K562 (cell line): ENCODE measurements around the gene LSR. TPM values are rescaled to one million over a fixed set of nuclear protein-coding genes. Genes with fewer than 3 reads are reported as not detected.

Experiments
- ATAC-seq: fragments of 200-7000 bp; cut with Tn5 transposase; 3 replicates; pipeline ENCODE4 v1.9.1; 2020; ENCODE audit warnings: moderate library complexity
- BruUV-seq: library from RNA; stranded (reverse); fragments of 400-500 nt; replicated peaks from 2 replicates; lab custom pipeline; 2021; lab: Mats Ljungman, UMichigan
- CTCF ChIA-PET: fragments of 300-600 bp; formaldehyde crosslinking; extraction: SDS; loops from one replicate; lab custom pipeline; 2021; ENCODE audit warnings: low intra/inter-chr PET ratio; lab: Yijun Ruan, JAX
- POLR2A ChIA-PET: fragments of 300-600, 350-650 bp; sonication (Branson Sonifier 250); formaldehyde crosslinking; extraction: SDS; loops from one replicate; lab custom pipeline; 2021; ENCODE audit warnings: antibody characterized with exemption, inconsistent platforms; lab: Yijun Ruan, JAX
- DNase-seq, 4 experiments: peaks; one replicate each; pipeline versions ENCODE4 v3.0.0 to v3.0.0-alpha.2; 2011 to 2018; ENCODE audit warnings: low spot score in 3 of 4, mixed read lengths in 3 of 4; ENCODE audit errors: extremely low read depth in 1 of 4
- FAIRE-seq: peaks from 2 replicates; lab custom pipeline; 2011; peaks lifted over from hg19 to GRCh38; lab: Jason Lieb, UNC
- H2AFZ ChIP-seq: 2 replicates; pipeline ENCODE4 v1.6.0; 2011; ENCODE audit warnings: low read depth, low read length, control low read depth, inconsistent platforms
- H3K27ac ChIP-seq: fragments of 200-600 bp; 3 replicates; pipeline ENCODE4 v1.8.0; 2011; ENCODE audit warnings: low read depth, mild to moderate bottlenecking, control low read depth, inconsistent platforms, low read length, moderate library complexity, mixed read lengths; ENCODE audit errors: extremely low read depth
- H3K27me3 ChIP-seq, 2 experiments: fragments of 300-600 bp in 1 of 2; 2 replicates in 1 of 2; 3 replicates in 1 of 2; pipeline versions ENCODE4 v1.6.0 to v1.8.0; 2011; ENCODE audit warnings: inconsistent platforms in 2 of 2, low read length in 2 of 2, mild to moderate bottlenecking in 1 of 2, mixed read lengths in 1 of 2, moderate library complexity in 1 of 2; ENCODE audit not compliant: control insufficient read depth in 2 of 2, insufficient read depth in 2 of 2
- H3K36me3 ChIP-seq: fragments of 300-600 bp; 3 replicates; pipeline ENCODE4 v1.8.0; 2011; ENCODE audit warnings: mild to moderate bottlenecking, low read length, inconsistent platforms; ENCODE audit not compliant: control insufficient read depth, insufficient read depth
- H3K4me1 ChIP-seq, 2 experiments: fragments of 200-600 bp in 1 of 2; replicated peaks in 1 of 2; 2 replicates in 1 of 2; 3 replicates in 1 of 2; pipeline versions ENCODE4 v1.5.1 to v1.8.0; 2011; ENCODE audit warnings: inconsistent platforms in 2 of 2, low read length in 2 of 2, mild to moderate bottlenecking in 1 of 2, mixed read lengths in 1 of 2, moderate library complexity in 1 of 2; ENCODE audit not compliant: control insufficient read depth in 2 of 2, insufficient read depth in 2 of 2
- H3K4me2 ChIP-seq: 2 replicates; pipeline ENCODE4 v1.6.1; 2011; ENCODE audit warnings: low read length, control low read depth, inconsistent platforms, mixed read lengths; ENCODE audit not compliant: insufficient read depth
- H3K4me3 ChIP-seq: fragments of 200-600 bp; sonication (generic), shearing (Covaris generic); 2 replicates; pipeline ENCODE4 v1.5.1; 2016; ENCODE audit warnings: control low read depth, inconsistent platforms
- H3K79me2 ChIP-seq: fragments of 200-600 bp; 3 replicates; pipeline ENCODE4 v1.8.0; 2011; ENCODE audit warnings: low read length, inconsistent platforms; ENCODE audit not compliant: control insufficient read depth, insufficient read depth
- H3K9ac ChIP-seq, 2 experiments: 2 replicates each; pipeline versions ENCODE4 v1.6.0 to v1.6.1; 2011; ENCODE audit warnings: low read depth in 2 of 2, low read length in 2 of 2, control low read depth in 1 of 2, inconsistent platforms in 1 of 2, mild to moderate bottlenecking in 1 of 2, mixed read lengths in 1 of 2; ENCODE audit not compliant: insufficient read depth in 1 of 2
- H3K9me1 ChIP-seq: one replicate; pipeline ENCODE4 v1.6.0; 2011; ENCODE audit warnings: inconsistent platforms, mild to moderate bottlenecking, low read length, moderate library complexity; ENCODE audit not compliant: control insufficient read depth, insufficient read depth
- H3K9me3 ChIP-seq: replicated peaks from 2 replicates; pipeline ENCODE4 v1.5.1; 2011; ENCODE audit warnings: low read depth, low read length, inconsistent platforms; ENCODE audit not compliant: control insufficient read depth, insufficient read depth
- H4K20me1 ChIP-seq: replicated peaks from 2 replicates; pipeline ENCODE4 v1.6.1; 2011; ENCODE audit warnings: low read length, inconsistent platforms, mixed read lengths; ENCODE audit not compliant: control insufficient read depth, insufficient read depth
- CCAR2 ChIP-seq: fragments of 200-400 bp; formaldehyde crosslinking; IDR thresholded peaks from 2 replicates; pipeline ENCODE4 v1.6.1; 2017; ENCODE audit warnings: mild to moderate bottlenecking, low read depth, low read length
- EGR1 ChIP-seq: fragments of 450-650 bp; conservative IDR thresholded peaks from 2 replicates; pipeline ENCODE4 v1.6.1; 2017; ENCODE audit warnings: mild to moderate bottlenecking
- MAFG ChIP-seq: fragments of 450-650 bp; conservative IDR thresholded peaks from 2 replicates; pipeline ENCODE4 v1.6.1; 2016; ENCODE audit warnings: missing genetic modification characterization, missing compliant biosample characterization
- TAF7 ChIP-seq: fragments of 450-650 bp; IDR thresholded peaks from 2 replicates; pipeline ENCODE4 v1.6.1; 2016; ENCODE audit warnings: missing genetic modification characterization, missing compliant biosample characterization
- ZEB2 ChIP-seq: fragments of 450-650 bp; IDR thresholded peaks from 2 replicates; pipeline ENCODE4 v1.6.1; 2016
- ZFP1 ChIP-seq: fragments of 450-650 bp; formaldehyde crosslinking; IDR thresholded peaks from 2 replicates; pipeline ENCODE4 v1.4.0; 2020; ENCODE audit warnings: mild to moderate bottlenecking, mixed read lengths
- WGBS: fragments of 100-300 bp; shearing (Covaris generic); methylation state at CpG from one replicate; pipeline ENCODE4 v1.1.6; 2016; ENCODE audit warnings: low coverage, mixed read lengths; ENCODE audit not compliant: insufficient coverage; ENCODE audit errors: missing lambda C conversion rate; 5-methylcytosine and 5-hydroxymethylcytosine counted together
- in situ Hi-C: fragments of 300-500 bp; cut with MboI; formaldehyde crosslinking; loops from 4 replicates; pipeline ENCODE4 v1.15.0; 2018; ENCODE audit warnings: inconsistent platforms, mixed read lengths
- intact Hi-C: fragments of 100-400 bp; cut with micrococcal nuclease; formaldehyde crosslinking; loops from 2 replicates; pipeline ENCODE4 v1.14.2; 2022
- polyA plus RNA-seq, 8 experiments: library from polyadenylated mRNA; depleted of rRNA in 4 of 8; stranded (reverse) in 5 of 8; unstranded in 3 of 8; fragments of >200 nt; fragmentation: Nextera tagmentation in 2 of 8; fragmentation: Illumina TruSeq in 1 of 8; extraction: Ambion mirVana in 2 of 8; extraction: Trizol in 1 of 8; gene quantifications; 2 replicates each; pipeline versions ENCODE4 v1.2.1 to v1.2.3, GENCODE V29; 2011 to 2014; ENCODE audit warnings: inconsistent platforms in 1 of 8, missing spikeins in 1 of 8
- total RNA-seq, 7 experiments: library from RNA; depleted of rRNA in 6 of 7; stranded (reverse); fragments of >200 nt in 6 of 7; fragmentation: Illumina TruSeq in 2 of 7; extraction: Trizol in 2 of 7; gene quantifications; 2 replicates each; pipeline versions ENCODE4 v1.2.1 to v1.2.3, GENCODE V29; 2011 to 2021; ENCODE audit warnings: low replicate concordance in 1 of 7
- TF ChIP-seq, protein P1 (sequence below): fragments of 450-650 bp; IDR thresholded peaks from 2 replicates; pipeline ENCODE4 v1.6.1; 2016; ENCODE audit warnings: borderline replicate concordance
- TF ChIP-seq, protein P2 (sequence below), 2 experiments: fragments of 200-800 bp in 1 of 2; sonication (Bioruptor generic) in 1 of 2; sonication (generic) in 1 of 2; formaldehyde crosslinking in 1 of 2; IDR thresholded peaks in 1 of 2; conservative IDR thresholded peaks in 1 of 2; 2 replicates each; pipeline versions ENCODE4 v1.5.0 to v1.6.1; 2016 to 2020; ENCODE audit warnings: missing compliant biosample characterization in 1 of 2, missing genetic modification characterization in 1 of 2, missing genetic modification reagents in 1 of 2
- TF ChIP-seq, protein P3 (sequence below): fragments of 250-450 bp; sonication (Bioruptor Pico); IDR thresholded peaks from 2 replicates; pipeline ENCODE4 v1.8.0; 2021; ENCODE audit warnings: moderate library complexity, mild to moderate bottlenecking, inconsistent platforms
- TF ChIP-seq, protein P4 (sequence below), 2 experiments: IDR thresholded peaks; 2 replicates each; pipeline ENCODE4 v1.6.1; 2011; ENCODE audit warnings: borderline replicate concordance in 1 of 2, control low read depth in 1 of 2, low read depth in 1 of 2, low read length in 1 of 2, mild to moderate bottlenecking in 1 of 2, mixed read lengths in 1 of 2, moderate library complexity in 1 of 2; ENCODE audit not compliant: insufficient read depth in 1 of 2, insufficient read length in 1 of 2, poor library complexity in 1 of 2, severe bottlenecking in 1 of 2; ENCODE audit errors: extremely low read depth in 1 of 2
- TF ChIP-seq, protein P5 (sequence below): fragments of 450-650 bp; IDR thresholded peaks from 2 replicates; pipeline ENCODE4 v1.7.0; 2016; ENCODE audit warnings: borderline replicate concordance

The LSR gene
- total and polyA plus RNA-seq, 9 of the 15 experiments (the other 6 are each of a cell fraction or from before 2014, with no cell fraction given) = 0.44 to 87.9 (median 28.0) TPM

DNA sequence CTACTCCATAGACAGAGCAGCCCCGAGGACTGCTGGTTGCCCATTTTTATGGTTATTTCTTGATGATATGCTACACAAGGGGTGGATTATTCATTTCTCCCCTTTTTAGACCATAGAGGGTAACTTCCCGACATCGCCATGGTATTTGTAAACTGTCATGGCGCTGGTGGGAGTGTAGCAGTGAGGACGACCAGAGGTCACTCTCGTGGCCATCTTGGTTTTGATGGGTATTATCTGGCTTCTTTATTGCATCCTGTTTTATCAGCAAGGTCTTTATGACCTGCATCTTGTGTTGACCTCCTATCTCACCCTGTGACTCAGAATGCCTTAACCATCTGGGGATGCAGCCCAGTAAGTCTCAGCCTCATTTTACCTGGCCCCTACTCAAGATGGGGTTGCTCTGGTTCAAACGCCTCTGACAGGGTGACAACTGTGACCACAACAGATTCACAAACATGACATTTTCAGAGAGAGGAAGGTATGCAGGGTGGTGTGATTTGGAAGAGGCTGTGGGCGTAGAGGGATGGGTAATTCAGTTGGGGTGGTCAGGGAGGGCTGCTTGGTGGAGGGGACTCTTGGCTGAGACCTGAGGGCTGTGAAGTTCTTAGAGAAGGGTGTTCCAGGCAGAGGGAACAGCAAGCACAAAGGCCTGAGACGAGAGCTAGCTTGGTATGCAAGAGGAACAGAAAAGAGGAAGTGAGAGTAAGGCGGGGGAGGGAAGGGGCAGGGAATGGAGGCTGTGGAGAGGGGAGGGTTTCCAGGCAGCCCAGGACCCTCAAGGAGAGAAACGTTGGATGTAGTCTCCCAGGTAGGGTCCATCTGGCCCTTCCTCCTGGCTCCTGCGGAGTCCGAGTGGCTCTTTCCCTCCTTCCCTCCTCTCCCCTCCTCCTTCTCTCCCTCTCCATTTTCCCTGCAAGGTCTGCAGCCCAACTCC, 43.7 kb upstream of the LSR start:
- H3K27ac ChIP-seq = peak overlapping the region; percentile 83
- H3K79me2 ChIP-seq = no peaks in the 10 kb centered on the region
- WGBS = 30% methylated on average over 12 of the region's 13 CpGs
- 0 out of 2 replicates have a peak, but pooled peaks cover 2% of the 10 kb centered on the region for H3K9me3 ChIP-seq
- in situ Hi-C loops (no loop called here), intact Hi-C loops (loop anchor here (5.0 kb wide), 3 partner anchors 38 to 53 kb away; partner anchors contain the start of genes FXYD5 and LSR)
- peak overlapping the region; percentile 53 for H3K4me2 ChIP-seq
- peak; percentile 87 for ATAC-seq
- no peak overlapping the region for H3K4me3 ChIP-seq
- H3K9me1 ChIP-seq = no peaks in the 10 kb centered on the region
- H3K4me1 ChIP-seq = peaks cover 25 to 39% of the 10 kb centered on the region in 2 experiments
- peak overlapping the region; percentile 16 to 27; a peak in 3 of 4 replicates for H3K9ac ChIP-seq
- BruUV-seq = no TSS peak
- ChIA-PET POLR2A (interaction anchor here (0.7 to 1.2 kb wide), 4 partner anchors 20 to 107 kb away, joined by 3 to 8 read pairs (median 5); no protein-coding TSS in a partner anchor), CTCF (no interaction called here)
- H3K27me3 ChIP-seq = no peaks in the 10 kb centered on the region
- FAIRE-seq = peak; percentile 75
- peak overlapping the region; percentile 83 for H2AFZ ChIP-seq
- no peaks in the 10 kb centered on the region for H4K20me1 ChIP-seq
- DNase-seq = peak in 2 of 4 experiments; percentile 52 to 68
- no peaks in the 10 kb centered on the region for H3K36me3 ChIP-seq
- TF ChIP-seq ZEB2 (peak; percentile 64), EGR1 (peak; percentile 70), TAF7 (tag) (peak; percentile 97), MAFG (tag) (peak; percentile 45), ZFP1 (peak; percentile 62), CCAR2 (no peak)
- TF ChIP-seq, protein P1, sequence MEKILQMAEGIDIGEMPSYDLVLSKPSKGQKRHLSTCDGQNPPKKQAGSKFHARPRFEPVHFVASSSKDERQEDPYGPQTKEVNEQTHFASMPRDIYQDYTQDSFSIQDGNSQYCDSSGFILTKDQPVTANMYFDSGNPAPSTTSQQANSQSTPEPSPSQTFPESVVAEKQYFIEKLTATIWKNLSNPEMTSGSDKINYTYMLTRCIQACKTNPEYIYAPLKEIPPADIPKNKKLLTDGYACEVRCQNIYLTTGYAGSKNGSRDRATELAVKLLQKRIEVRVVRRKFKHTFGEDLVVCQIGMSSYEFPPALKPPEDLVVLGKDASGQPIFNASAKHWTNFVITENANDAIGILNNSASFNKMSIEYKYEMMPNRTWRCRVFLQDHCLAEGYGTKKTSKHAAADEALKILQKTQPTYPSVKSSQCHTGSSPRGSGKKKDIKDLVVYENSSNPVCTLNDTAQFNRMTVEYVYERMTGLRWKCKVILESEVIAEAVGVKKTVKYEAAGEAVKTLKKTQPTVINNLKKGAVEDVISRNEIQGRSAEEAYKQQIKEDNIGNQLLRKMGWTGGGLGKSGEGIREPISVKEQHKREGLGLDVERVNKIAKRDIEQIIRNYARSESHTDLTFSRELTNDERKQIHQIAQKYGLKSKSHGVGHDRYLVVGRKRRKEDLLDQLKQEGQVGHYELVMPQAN = peak; percentile 38; the same call in 1 of the 2 replicates
- TF ChIP-seq, protein P2, sequence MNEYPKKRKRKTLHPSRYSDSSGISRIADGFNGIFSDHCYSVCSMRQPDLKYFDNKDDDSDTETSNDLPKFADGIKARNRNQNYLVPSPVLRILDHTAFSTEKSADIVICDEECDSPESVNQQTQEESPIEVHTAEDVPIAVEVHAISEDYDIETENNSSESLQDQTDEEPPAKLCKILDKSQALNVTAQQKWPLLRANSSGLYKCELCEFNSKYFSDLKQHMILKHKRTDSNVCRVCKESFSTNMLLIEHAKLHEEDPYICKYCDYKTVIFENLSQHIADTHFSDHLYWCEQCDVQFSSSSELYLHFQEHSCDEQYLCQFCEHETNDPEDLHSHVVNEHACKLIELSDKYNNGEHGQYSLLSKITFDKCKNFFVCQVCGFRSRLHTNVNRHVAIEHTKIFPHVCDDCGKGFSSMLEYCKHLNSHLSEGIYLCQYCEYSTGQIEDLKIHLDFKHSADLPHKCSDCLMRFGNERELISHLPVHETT (CRISPR knock-in tag; conservative IDR thresholded peaks at IDR 0.05 in 1 of 2, IDR thresholded peaks at IDR 0.05 in 1 of 2) = peak in 1 of 2 experiments; percentile 97; a peak in 2 of 4 replicates
- TF ChIP-seq, protein P3, sequence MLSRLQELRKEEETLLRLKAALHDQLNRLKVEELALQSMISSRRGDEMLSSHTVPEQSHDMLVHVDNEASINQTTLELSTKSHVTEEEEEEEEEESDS (CRISPR knock-in tag) = no peak
- TF ChIP-seq, protein P4, sequence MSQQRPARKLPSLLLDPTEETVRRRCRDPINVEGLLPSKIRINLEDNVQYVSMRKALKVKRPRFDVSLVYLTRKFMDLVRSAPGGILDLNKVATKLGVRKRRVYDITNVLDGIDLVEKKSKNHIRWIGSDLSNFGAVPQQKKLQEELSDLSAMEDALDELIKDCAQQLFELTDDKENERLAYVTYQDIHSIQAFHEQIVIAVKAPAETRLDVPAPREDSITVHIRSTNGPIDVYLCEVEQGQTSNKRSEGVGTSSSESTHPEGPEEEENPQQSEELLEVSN (IDR thresholded peaks at IDR 0.05; ENCODE audit: borderline replicate concordance in 1 of 2, extremely low read depth in 1 of 2, insufficient read depth in 1 of 2, insufficient read length in 1 of 2, low read depth in 1 of 2, low read length in 1 of 2, poor library complexity in 1 of 2, severe bottlenecking in 1 of 2) = peak in 1 of 2 experiments; percentile 19
- TF ChIP-seq, protein P5, sequence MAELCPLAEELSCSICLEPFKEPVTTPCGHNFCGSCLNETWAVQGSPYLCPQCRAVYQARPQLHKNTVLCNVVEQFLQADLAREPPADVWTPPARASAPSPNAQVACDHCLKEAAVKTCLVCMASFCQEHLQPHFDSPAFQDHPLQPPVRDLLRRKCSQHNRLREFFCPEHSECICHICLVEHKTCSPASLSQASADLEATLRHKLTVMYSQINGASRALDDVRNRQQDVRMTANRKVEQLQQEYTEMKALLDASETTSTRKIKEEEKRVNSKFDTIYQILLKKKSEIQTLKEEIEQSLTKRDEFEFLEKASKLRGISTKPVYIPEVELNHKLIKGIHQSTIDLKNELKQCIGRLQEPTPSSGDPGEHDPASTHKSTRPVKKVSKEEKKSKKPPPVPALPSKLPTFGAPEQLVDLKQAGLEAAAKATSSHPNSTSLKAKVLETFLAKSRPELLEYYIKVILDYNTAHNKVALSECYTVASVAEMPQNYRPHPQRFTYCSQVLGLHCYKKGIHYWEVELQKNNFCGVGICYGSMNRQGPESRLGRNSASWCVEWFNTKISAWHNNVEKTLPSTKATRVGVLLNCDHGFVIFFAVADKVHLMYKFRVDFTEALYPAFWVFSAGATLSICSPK = no peak
